Measurements from ENCODE around the gene OSBPL10.

DNA sequence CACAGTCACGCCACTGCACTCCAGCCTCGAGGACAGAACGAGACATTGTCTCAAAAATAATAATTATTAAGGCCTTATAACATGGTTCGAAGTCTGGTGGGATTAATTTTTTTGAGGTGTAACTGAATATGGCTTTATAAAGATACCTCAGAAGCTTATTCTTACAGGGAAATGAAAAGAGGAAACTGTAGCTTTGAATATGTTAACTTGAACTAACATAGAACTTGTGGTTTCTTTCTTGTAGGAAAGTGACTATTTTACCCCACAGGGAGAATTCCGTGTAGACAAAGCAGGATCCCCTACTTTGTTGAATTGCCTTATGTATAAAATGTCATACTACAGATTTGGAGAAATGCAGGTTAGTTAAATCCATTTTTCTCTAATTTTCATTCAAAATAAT, 352.0 kb downstream of the OSBPL10 start:
- TF ChIP-seq EZH2 (IDR thresholded peaks at IDR 0.05; ENCODE audit: borderline replicate concordance, low read length) = no peak
- TF ChIP-seq, protein P1, sequence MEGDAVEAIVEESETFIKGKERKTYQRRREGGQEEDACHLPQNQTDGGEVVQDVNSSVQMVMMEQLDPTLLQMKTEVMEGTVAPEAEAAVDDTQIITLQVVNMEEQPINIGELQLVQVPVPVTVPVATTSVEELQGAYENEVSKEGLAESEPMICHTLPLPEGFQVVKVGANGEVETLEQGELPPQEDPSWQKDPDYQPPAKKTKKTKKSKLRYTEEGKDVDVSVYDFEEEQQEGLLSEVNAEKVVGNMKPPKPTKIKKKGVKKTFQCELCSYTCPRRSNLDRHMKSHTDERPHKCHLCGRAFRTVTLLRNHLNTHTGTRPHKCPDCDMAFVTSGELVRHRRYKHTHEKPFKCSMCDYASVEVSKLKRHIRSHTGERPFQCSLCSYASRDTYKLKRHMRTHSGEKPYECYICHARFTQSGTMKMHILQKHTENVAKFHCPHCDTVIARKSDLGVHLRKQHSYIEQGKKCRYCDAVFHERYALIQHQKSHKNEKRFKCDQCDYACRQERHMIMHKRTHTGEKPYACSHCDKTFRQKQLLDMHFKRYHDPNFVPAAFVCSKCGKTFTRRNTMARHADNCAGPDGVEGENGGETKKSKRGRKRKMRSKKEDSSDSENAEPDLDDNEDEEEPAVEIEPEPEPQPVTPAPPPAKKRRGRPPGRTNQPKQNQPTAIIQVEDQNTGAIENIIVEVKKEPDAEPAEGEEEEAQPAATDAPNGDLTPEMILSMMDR (IDR thresholded peaks at IDR 0.05; ENCODE audit: low read length) = no peak

Measured in OCI-LY1 (cell line).